T-helper 2 cell treated with Interferon-gamma antibody and Interleukin-4, amounts not matched to agents 5 μg/mL and 100 μg/mL, for 36 hours (primary cell): ENCODE data around the gene STARD3NL.
"Not testable (repeated sequence)": the region's sequence is repeated elsewhere in the genome, so short reads cannot be mapped to it uniquely, and the experiment has no call there.

ENCODE experiments used
- DNase-seq: peaks from one replicate; pipeline ENCODE4 v3.0.0; 2021; ENCODE audit warnings: low spot score
- H3K27ac Mint-ChIP-seq: one replicate; pipeline ENCODE4 v1.8.0; 2021; ENCODE audit warnings: mild to moderate bottlenecking, mixed read lengths
- H3K27me3 Mint-ChIP-seq: one replicate; pipeline ENCODE4 v1.8.0; 2021; ENCODE audit warnings: low read depth, mixed read lengths
- H3K36me3 Mint-ChIP-seq: one replicate; pipeline ENCODE4 v1.8.0; 2021; ENCODE audit warnings: low read depth, mixed read lengths
- H3K4me1 Mint-ChIP-seq: one replicate; pipeline ENCODE4 v1.8.0; 2021; ENCODE audit warnings: low read depth, mixed read lengths
- H3K4me3 Mint-ChIP-seq: one replicate; pipeline ENCODE4 v1.8.0; 2022; ENCODE audit warnings: mild to moderate bottlenecking, moderate library complexity, mixed read lengths
- H3K9me3 Mint-ChIP-seq: one replicate; pipeline ENCODE4 v1.8.0; 2021; ENCODE audit warnings: mixed read lengths

STARD3NL gene

GRCh38 chr7:38245409-38245977 is 67.4 kb downstream of the STARD3NL start:
- Mint-ChIP-seq H3K27ac (no peak overlapping the region), H3K4me3 (no peak overlapping the region), H3K9me3 (no peaks in the 10 kb centered on the region), H3K27me3 (peaks cover 15% of the 10 kb centered on the region), H3K36me3 (peaks cover 35% of the 10 kb centered on the region), H3K4me1 (peaks cover 11% of the 10 kb centered on the region)
- no peak for DNase-seq

DNA sequence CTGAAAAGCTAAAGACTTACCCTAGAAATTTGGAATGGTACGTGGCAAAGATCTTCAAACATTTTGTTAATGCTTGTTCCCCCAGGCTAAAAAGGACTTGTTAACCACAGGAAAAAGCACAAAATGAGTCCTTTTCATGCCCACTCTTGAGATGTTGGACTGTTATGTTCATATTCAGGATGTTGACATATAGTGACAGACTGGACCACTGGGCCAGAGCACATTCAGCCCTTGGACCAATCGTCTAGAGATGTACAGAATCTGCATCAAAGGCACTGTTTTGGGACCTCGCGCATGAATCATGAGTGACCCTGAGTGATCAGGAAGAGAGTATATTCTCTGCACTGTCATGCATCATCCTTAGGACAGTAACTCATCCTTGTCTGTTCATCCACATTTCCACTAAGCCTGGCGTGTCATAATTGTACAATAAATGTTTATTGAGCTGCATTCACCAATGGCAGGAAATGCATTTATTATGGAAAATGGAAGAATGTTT is 70.1 kb downstream of the STARD3NL start:
- H3K9me3 Mint-ChIP-seq: no peaks in the 10 kb centered on the region
- no peak for DNase-seq
- peak overlapping the region; percentile 0 for H3K4me3 Mint-ChIP-seq
- peaks cover 11% of the 10 kb centered on the region for H3K27me3 Mint-ChIP-seq
- H3K4me1 Mint-ChIP-seq: peaks cover 14% of the 10 kb centered on the region
- no peak overlapping the region for H3K27ac Mint-ChIP-seq
- H3K36me3 Mint-ChIP-seq: peaks cover 35% of the 10 kb centered on the region

DNA sequence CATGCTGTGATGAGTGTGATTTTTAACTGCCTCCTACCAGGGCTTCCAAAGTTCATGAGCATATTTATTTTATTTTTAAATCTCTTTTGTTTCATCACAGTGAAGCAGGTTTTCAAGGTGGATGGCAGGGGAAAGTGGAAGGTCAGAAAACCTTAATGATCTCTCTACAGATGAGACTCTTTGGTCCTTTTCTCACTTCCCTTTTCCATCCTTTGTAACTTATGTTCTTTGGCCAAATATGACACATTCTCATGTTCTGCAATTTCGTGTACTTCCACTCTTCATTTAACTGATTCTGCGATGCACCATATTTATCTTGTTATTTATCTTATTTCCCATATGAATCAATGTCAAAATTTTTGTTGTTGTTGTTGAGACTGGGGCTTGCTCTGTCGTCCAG is 71.8 kb downstream of the STARD3NL start:
- Mint-ChIP-seq H3K4me1 (peaks cover 14% of the 10 kb centered on the region), H3K4me3 (peak overlapping the region; percentile 41), H3K27me3 (peaks cover 11% of the 10 kb centered on the region), H3K36me3 (peaks cover 33% of the 10 kb centered on the region)
- DNase-seq, H3K9me3 Mint-ChIP-seq, H3K27ac Mint-ChIP-seq: not testable (repeated sequence)

- H3K27ac Mint-ChIP-seq: no peak overlapping the region
- H3K4me3 Mint-ChIP-seq: no peak overlapping the region
- DNase-seq: no peak
- H3K36me3 Mint-ChIP-seq: peaks cover 5% of the 10 kb centered on the region
- H3K27me3 Mint-ChIP-seq: no peaks in the 10 kb centered on the region
- H3K9me3 Mint-ChIP-seq: no peaks in the 10 kb centered on the region
- peaks cover 3% of the 10 kb centered on the region for H3K4me1 Mint-ChIP-seq
These were observed 79.3 kb downstream of the STARD3NL start for GRCh38 chr7:38257350-38257677.

- not testable (repeated sequence) for H3K4me3 Mint-ChIP-seq, H3K4me1 Mint-ChIP-seq, DNase-seq, H3K36me3 Mint-ChIP-seq, H3K27ac Mint-ChIP-seq, H3K27me3 Mint-ChIP-seq, H3K9me3 Mint-ChIP-seq
These were observed 81.1 kb downstream of the STARD3NL start for GRCh38 chr7:38259157-38259556.

GRCh38 chr7:38261601-38262000 is 83.6 kb downstream of the STARD3NL start:
- not testable (repeated sequence) for DNase-seq, H3K27ac Mint-ChIP-seq, H3K36me3 Mint-ChIP-seq, H3K4me1 Mint-ChIP-seq, H3K9me3 Mint-ChIP-seq, H3K4me3 Mint-ChIP-seq, H3K27me3 Mint-ChIP-seq

DNA sequence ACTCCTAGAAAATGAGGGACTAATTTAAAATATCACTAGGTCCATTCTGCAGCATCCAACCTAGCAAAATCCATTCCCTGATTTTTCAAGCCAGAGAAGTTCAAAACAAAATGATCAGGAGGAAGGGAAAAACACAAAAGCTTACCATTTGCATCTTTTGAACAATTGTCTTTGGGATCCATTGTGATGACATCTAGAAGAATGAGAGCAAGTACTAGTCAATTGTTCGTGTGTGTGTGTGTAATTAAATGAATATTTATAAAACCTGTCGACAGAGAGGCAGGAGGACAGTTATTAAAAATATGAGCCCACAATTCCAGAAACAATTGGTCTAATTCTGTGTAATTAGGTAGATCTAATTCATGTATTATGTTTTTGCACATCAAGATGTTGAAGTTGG is 84.0 kb downstream of the STARD3NL start:
- H3K36me3 Mint-ChIP-seq, H3K9me3 Mint-ChIP-seq, H3K4me1 Mint-ChIP-seq, H3K27me3 Mint-ChIP-seq, DNase-seq, H3K4me3 Mint-ChIP-seq, H3K27ac Mint-ChIP-seq: not testable (repeated sequence)

GRCh38 chr7:38262545-38262944 is 84.5 kb downstream of the STARD3NL start:
- no peak for DNase-seq
- no peak overlapping the region for H3K4me3 Mint-ChIP-seq
- no peaks in the 10 kb centered on the region for H3K9me3 Mint-ChIP-seq
- no peaks in the 10 kb centered on the region for H3K27me3 Mint-ChIP-seq
- no peaks in the 10 kb centered on the region for H3K36me3 Mint-ChIP-seq
- peaks cover 2% of the 10 kb centered on the region for H3K4me1 Mint-ChIP-seq
- H3K27ac Mint-ChIP-seq: no peak overlapping the region

- not testable (repeated sequence) for H3K27me3 Mint-ChIP-seq, DNase-seq, H3K9me3 Mint-ChIP-seq, H3K4me1 Mint-ChIP-seq, H3K27ac Mint-ChIP-seq, H3K36me3 Mint-ChIP-seq, H3K4me3 Mint-ChIP-seq
These were observed 85.2 kb downstream of the STARD3NL start for GRCh38 chr7:38263274-38263673.

- H3K4me3 Mint-ChIP-seq, H3K27me3 Mint-ChIP-seq, H3K9me3 Mint-ChIP-seq, H3K27ac Mint-ChIP-seq, DNase-seq, H3K4me1 Mint-ChIP-seq, H3K36me3 Mint-ChIP-seq: not testable (repeated sequence)
These were observed 86.6 kb downstream of the STARD3NL start for GRCh38 chr7:38264602-38265001.

- not testable (repeated sequence) for H3K4me1 Mint-ChIP-seq
These were observed 87.9 kb downstream of the STARD3NL start for GRCh38 chr7:38265958-38266357.

DNA sequence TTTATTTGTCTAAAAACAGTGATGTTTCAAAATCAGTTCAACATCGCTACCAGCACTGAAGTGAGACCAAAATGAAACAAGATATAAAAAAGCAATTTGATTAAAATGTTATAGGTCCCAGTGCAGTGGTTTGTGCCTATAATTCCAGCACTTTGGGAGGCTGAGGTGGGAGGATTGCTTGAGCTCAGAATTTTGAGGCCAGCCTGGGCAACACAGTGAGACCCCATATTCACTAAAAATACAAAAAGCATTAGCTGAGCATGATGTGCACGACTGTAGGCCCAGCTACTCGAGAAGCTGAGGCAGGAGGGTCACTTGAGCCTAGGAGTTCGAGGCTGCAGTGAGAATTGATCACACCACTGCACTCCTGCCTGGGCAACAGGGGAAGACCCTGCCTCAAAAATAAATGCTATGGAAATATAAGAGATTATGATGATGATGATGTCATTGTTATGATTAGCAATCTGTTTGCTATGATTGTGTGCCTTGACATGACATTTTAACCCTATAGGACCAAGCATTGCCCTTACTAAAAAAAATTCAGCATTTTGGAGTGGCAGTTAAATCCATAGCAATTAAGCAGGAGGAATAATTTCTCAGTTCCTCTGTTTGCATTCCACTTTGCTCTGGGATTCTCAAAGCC is 91.8 kb downstream of the STARD3NL start:
- H3K9me3 Mint-ChIP-seq, H3K27ac Mint-ChIP-seq, H3K4me3 Mint-ChIP-seq, DNase-seq, H3K4me1 Mint-ChIP-seq, H3K27me3 Mint-ChIP-seq, H3K36me3 Mint-ChIP-seq: not testable (repeated sequence)

More at GRCh38 chr7:38265958-38266357, 87.9 kb downstream of the STARD3NL start:
- H3K27me3 Mint-ChIP-seq, H3K4me3 Mint-ChIP-seq, DNase-seq, H3K9me3 Mint-ChIP-seq, H3K36me3 Mint-ChIP-seq, H3K27ac Mint-ChIP-seq: not testable (repeated sequence)

DNA sequence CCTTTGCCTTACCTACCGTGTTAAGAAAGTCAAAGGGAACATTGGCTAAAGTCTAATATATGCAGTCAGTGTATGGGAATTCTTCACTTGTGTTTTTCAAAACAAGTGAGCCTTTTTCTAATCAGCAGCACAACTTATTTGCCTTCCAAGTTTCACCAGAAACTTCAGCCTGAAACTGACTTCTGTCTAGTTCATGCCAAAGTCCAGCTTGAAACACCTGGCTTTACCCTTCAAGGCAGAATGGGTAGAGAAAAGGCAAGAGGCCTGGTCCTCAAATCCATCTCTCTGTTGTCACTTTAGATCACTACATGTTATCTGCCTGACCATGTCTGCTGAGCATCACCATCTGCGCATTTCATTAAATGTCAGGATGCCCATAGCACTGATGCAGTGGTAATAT is 92.4 kb downstream of the STARD3NL start:
- H3K9me3 Mint-ChIP-seq, H3K4me3 Mint-ChIP-seq, H3K27me3 Mint-ChIP-seq, H3K27ac Mint-ChIP-seq, H3K36me3 Mint-ChIP-seq, H3K4me1 Mint-ChIP-seq, DNase-seq: not testable (repeated sequence)

- Mint-ChIP-seq H3K9me3 (no peaks in the 10 kb centered on the region), H3K36me3 (no peaks in the 10 kb centered on the region), H3K27ac (no peak within 1 kb of the TSS), H3K4me3 (peak within 1 kb of the TSS; percentile 24), H3K4me1 (no peaks in the 10 kb centered on the region), H3K27me3 (no peaks in the 10 kb centered on the region)
- no peak for DNase-seq
These were observed 95.4 kb downstream of the STARD3NL start, which contains the start of gene TARP for GRCh38 chr7:38273286-38273995. Gene TARP, minus strand, starts transcription at chr7:38273636.
